Measurements from ENCODE around the gene ARID4A.
A peak's percentile ranks its signal among the peaks of the same experiment; 100 is the strongest.
"Not testable (repeated sequence)": the region's sequence is repeated elsewhere in the genome, so short reads cannot be mapped to it uniquely, and the experiment has no call there.

Gene ARID4A

GRCh38 chr14:58296726-58297125, 1.6 kb upstream of the ARID4A start:
- peak; percentile 6 for DNase-seq

GRCh38 chr14:58297412-58297761, 968 bp upstream of the ARID4A start:
- peak; percentile 2 for DNase-seq

GRCh38 chr14:58297762-58298476, 436 bp upstream of the ARID4A start:
- DNase-seq, result peak; percentile 100

GRCh38 chr14:58299401-58300330, 1.3 kb downstream of the ARID4A start:
- DNase-seq, result no peak

GRCh38 chr14:58301416-58301815, 3.1 kb downstream of the ARID4A start:
- no peak for DNase-seq

- no peak for DNase-seq
Observed at GRCh38 chr14:58305730-58306129, 7.4 kb downstream of the ARID4A start.

GRCh38 chr14:58307597-58308316, 9.4 kb downstream of the ARID4A start:
- DNase-seq, result no peak

GRCh38 chr14:58309086-58309485, 10.7 kb downstream of the ARID4A start:
- DNase-seq, result no peak

- DNase-seq, result no peak
Observed at GRCh38 chr14:58313699-58314098, 15.3 kb downstream of the ARID4A start.

GRCh38 chr14:58315606-58316005, 17.3 kb downstream of the ARID4A start:
- no peak for DNase-seq

- DNase-seq, result no peak
Observed at GRCh38 chr14:58327019-58327418, 28.7 kb downstream of the ARID4A start.

GRCh38 chr14:58331111-58331510, 32.8 kb downstream of the ARID4A start:
- peak; percentile 90 for DNase-seq

- DNase-seq, result no peak
Observed at GRCh38 chr14:58332561-58332960, 34.2 kb downstream of the ARID4A start.

- not testable (repeated sequence) for DNase-seq
Observed at GRCh38 chr14:58339666-58340065, 41.3 kb downstream of the ARID4A start.

GRCh38 chr14:58341152-58341748, 42.9 kb downstream of the ARID4A start:
- no peak for DNase-seq

GRCh38 chr14:58343535-58343934, 45.2 kb downstream of the ARID4A start:
- DNase-seq, result not testable (repeated sequence)

GRCh38 chr14:58353516-58354299, 55.4 kb downstream of the ARID4A start:
- no peak for DNase-seq

GRCh38 chr14:58354808-58355207, 56.5 kb downstream of the ARID4A start:
- no peak for DNase-seq

- no peak for DNase-seq
Observed at GRCh38 chr14:58356268-58356667, 57.9 kb downstream of the ARID4A start.

- not testable (repeated sequence) for DNase-seq
Observed at GRCh38 chr14:58362272-58362671, 63.9 kb downstream of the ARID4A start.

- DNase-seq, result peak; percentile 15
Observed at GRCh38 chr14:58362798-58363412, 64.5 kb downstream of the ARID4A start.

- DNase-seq, result no peak
Observed at GRCh38 chr14:58364316-58364715, 66.0 kb downstream of the ARID4A start.
